LHCN-M2 (cell line): ENCODE measurements around the gene CDKN1C. TPM values are rescaled to one million over a fixed set of nuclear protein-coding genes. Genes with fewer than 3 reads are reported as not detected.
A peak's percentile ranks its signal among the peaks of the same experiment; 100 is the strongest.

Experiments used
- DNase-seq: peaks from one replicate; pipeline ENCODE4 v3.0.0-alpha.2; 2012; ENCODE audit warnings: low read depth
- total RNA-seq: library from RNA; depleted of rRNA; stranded (reverse); fragments of >200 nt; gene quantifications from 2 replicates; pipeline ENCODE4 v1.2.3, GENCODE V29; 2014

Gene CDKN1C
- total RNA-seq, 1 experiment from 2014 or later: 2.5 TPM

- DNase-seq: no peak
Measured at GRCh38 chr11:2848497-2848896, 37.1 kb downstream of the CDKN1C start.

GRCh38 chr11:2847561-2847960, 38.0 kb downstream of the CDKN1C start:
- DNase-seq: no peak

GRCh38 chr11:2846470-2846869, 39.1 kb downstream of the CDKN1C start:
- DNase-seq: no peak

- no peak for DNase-seq
Measured at GRCh38 chr11:2846056-2846455, 39.5 kb downstream of the CDKN1C start.

- no peak for DNase-seq
Measured at GRCh38 chr11:2844996-2845395, 40.6 kb downstream of the CDKN1C start.

- no peak for DNase-seq
Measured at GRCh38 chr11:2844116-2844842, 41.3 kb downstream of the CDKN1C start.

- DNase-seq: no peak
Measured at GRCh38 chr11:2843551-2843950, 42.0 kb downstream of the CDKN1C start.

GRCh38 chr11:2842876-2843275, 42.7 kb downstream of the CDKN1C start:
- no peak for DNase-seq

- no peak for DNase-seq
Measured at GRCh38 chr11:2841411-2842190, 44.0 kb downstream of the CDKN1C start.

- no peak for DNase-seq
Measured at GRCh38 chr11:2839395-2839943, 46.1 kb downstream of the CDKN1C start.

- DNase-seq: no peak
Measured at GRCh38 chr11:2838676-2839294, 46.8 kb downstream of the CDKN1C start.

GRCh38 chr11:2838091-2838490, 47.5 kb downstream of the CDKN1C start:
- DNase-seq: no peak

- no peak for DNase-seq
Measured at GRCh38 chr11:2837651-2838050, 47.9 kb downstream of the CDKN1C start.

- peak; percentile 12 for DNase-seq
Measured at GRCh38 chr11:2837096-2837601, 48.4 kb downstream of the CDKN1C start.

- DNase-seq: no peak
Measured at GRCh38 chr11:2836315-2837095, 49.1 kb downstream of the CDKN1C start.

GRCh38 chr11:2835751-2836150, 49.8 kb downstream of the CDKN1C start:
- DNase-seq: no peak

- DNase-seq: peak; percentile 19
Measured at GRCh38 chr11:2835296-2835695, 50.3 kb downstream of the CDKN1C start.

GRCh38 chr11:2834503-2835273, 50.9 kb downstream of the CDKN1C start:
- no peak for DNase-seq

- DNase-seq: no peak
Measured at GRCh38 chr11:2833716-2834502, 51.7 kb downstream of the CDKN1C start.
